ENCODE measurements around the gene CDC123. TPM values are rescaled to one million over a fixed set of nuclear protein-coding genes. Genes with fewer than 3 reads are reported as not detected.

The CDC123 gene
- total and polyA plus RNA-seq, 2 donors (not counting 3 experiments of a cell fraction or from before 2014, with no cell fraction given): 65.6 to 106 TPM

- Histone ChIP-seq H4K20me1 (replicated peaks; ENCODE audit: control insufficient read depth, extremely low read depth, insufficient read depth, low read length) (no peaks in the 10 kb centered on the region), H3K27me3 (ENCODE audit: control insufficient read depth in 2 of 2, insufficient read depth in 2 of 2, low read length in 2 of 2) (no peaks in the 10 kb centered on the region), H3K9me3 (replicated peaks; ENCODE audit: control insufficient read depth, insufficient read depth, low read length) (no peaks in the 10 kb centered on the region), H3K4me1 (ENCODE audit: control insufficient read depth, extremely low read depth, insufficient read depth, low read length) (no peaks in the 10 kb centered on the region), H3K27ac (ENCODE audit: insufficient read depth, low read depth, low read length) (no peak overlapping the region), H3K9ac (replicated peaks; ENCODE audit: extremely low read depth, insufficient read depth, low read length) (no peak overlapping the region), H2AFZ (ENCODE audit: low read depth, low read length) (no peak overlapping the region), H3K4me2 (ENCODE audit: insufficient read depth, low read length) (no peak overlapping the region), H3K9me1 (replicated peaks; ENCODE audit: control insufficient read depth, extremely low read depth, insufficient read depth, low read length) (no peaks in the 10 kb centered on the region), H3K4me3 (replicated peaks in 1 of 3; ENCODE audit: insufficient read depth in 1 of 3, low read depth in 1 of 3, low read length in 3 of 3) (no peak overlapping the region), H3K79me2 (ENCODE audit: control insufficient read depth, insufficient read depth, low read length) (no peaks in the 10 kb centered on the region), H3K36me3 (ENCODE audit: control insufficient read depth in 2 of 2, extremely low read depth in 1 of 2, insufficient read depth in 2 of 2, low read length in 2 of 2) (peaks cover 13 to 15% of the 10 kb centered on the region in 2 experiments)
- no peak for FAIRE-seq
- intact Hi-C loops (cut with micrococcal nuclease) (no loop called here), dilution Hi-C loops (cut with MboI; ENCODE audit: extremely low pct_ligation_motif_present, low sequenced_read_pairs) (no loop called here)
- ChIA-PET POLR2A (no interaction called here), CTCF (no interaction called here)
- BruUV-seq (replicated peaks): no TSS peak
- DNase-seq (ENCODE audit: low read depth, low spot score): no peak
- TF ChIP-seq FOS (IDR thresholded peaks at IDR 0.05; ENCODE audit: borderline replicate concordance, insufficient read depth, low read length): no peak
- no peak for TF ChIP-seq CTCF (IDR thresholded peaks at IDR 0.05; ENCODE audit: extremely low read depth in 1 of 2, insufficient read depth in 1 of 2, low read depth in 1 of 2, low read length in 2 of 2)
- TF ChIP-seq MYC (IDR thresholded peaks at IDR 0.05; ENCODE audit: low read depth, low read length): no peak
- no peak for TF ChIP-seq POLR2A (IDR thresholded peaks at IDR 0.05; ENCODE audit: low read depth, low read length)
Observed at GRCh38 chr10:12164085-12164484, 31.9 kb upstream of the CDC123 start.

GRCh38 chr10:12165036-12165435 is 31.0 kb upstream of the CDC123 start:
- intact Hi-C loops (cut with micrococcal nuclease): no loop called here
- FAIRE-seq (no peak), DNase-seq (ENCODE audit: low read depth, low spot score) (no peak)
- Histone ChIP-seq H3K9me1 (replicated peaks; ENCODE audit: control insufficient read depth, extremely low read depth, insufficient read depth, low read length) (no peaks in the 10 kb centered on the region), H3K4me3 (replicated peaks in 1 of 3; ENCODE audit: insufficient read depth in 1 of 3, low read depth in 1 of 3, low read length in 3 of 3) (no peak overlapping the region), H3K79me2 (ENCODE audit: control insufficient read depth, insufficient read depth, low read length) (no peaks in the 10 kb centered on the region), H3K4me1 (ENCODE audit: control insufficient read depth, extremely low read depth, insufficient read depth, low read length) (no peaks in the 10 kb centered on the region), H3K9ac (replicated peaks; ENCODE audit: extremely low read depth, insufficient read depth, low read length) (no peak overlapping the region), H3K27ac (ENCODE audit: insufficient read depth, low read depth, low read length) (no peak overlapping the region), H4K20me1 (replicated peaks; ENCODE audit: control insufficient read depth, extremely low read depth, insufficient read depth, low read length) (no peaks in the 10 kb centered on the region), H3K9me3 (replicated peaks; ENCODE audit: control insufficient read depth, insufficient read depth, low read length) (no peaks in the 10 kb centered on the region), H2AFZ (ENCODE audit: low read depth, low read length) (no peak overlapping the region), H3K4me2 (ENCODE audit: insufficient read depth, low read length) (no peak overlapping the region), H3K36me3 (ENCODE audit: control insufficient read depth in 2 of 2, extremely low read depth in 1 of 2, insufficient read depth in 2 of 2, low read length in 2 of 2) (peaks cover 16% of the 10 kb centered on the region in 2 experiments), H3K27me3 (ENCODE audit: control insufficient read depth in 2 of 2, insufficient read depth in 2 of 2, low read length in 2 of 2) (no peaks in the 10 kb centered on the region)
- CTCF ChIA-PET: no interaction called here
- TF ChIP-seq JUN (IDR thresholded peaks at IDR 0.05; ENCODE audit: borderline replicate concordance, insufficient read depth, insufficient read length, low read depth): no peak
- no peak for TF ChIP-seq EZH2 (IDR thresholded peaks at IDR 0.05; ENCODE audit: borderline replicate concordance, low read depth, low read length, severe bottlenecking)
- no peak for TF ChIP-seq CTCF (IDR thresholded peaks at IDR 0.05; ENCODE audit: extremely low read depth in 1 of 2, insufficient read depth in 1 of 2, low read depth in 1 of 2, low read length in 2 of 2)
- TF ChIP-seq FOS (IDR thresholded peaks at IDR 0.05; ENCODE audit: borderline replicate concordance, insufficient read depth, low read length): no peak
- TF ChIP-seq POLR2AphosphoS5 (IDR thresholded peaks at IDR 0.05; ENCODE audit: insufficient read depth, low read depth, low read length): no peak
- no peak for TF ChIP-seq MAX (IDR thresholded peaks at IDR 0.05; ENCODE audit: insufficient read depth, insufficient read length)
- no peak for TF ChIP-seq GATA2 (IDR thresholded peaks at IDR 0.05; ENCODE audit: insufficient read depth, insufficient read length, low read depth, low read length)
- TF ChIP-seq POLR2A (IDR thresholded peaks at IDR 0.05; ENCODE audit: low read depth, low read length): no peak
- no peak for TF ChIP-seq MYC (IDR thresholded peaks at IDR 0.05; ENCODE audit: low read depth, low read length)
- BruUV-seq (replicated peaks): no TSS peak
- POLR2A ChIA-PET: no interaction called here
- dilution Hi-C loops (cut with MboI; ENCODE audit: extremely low pct_ligation_motif_present, low sequenced_read_pairs): no loop called here

All from endothelial cell of umbilical vein (primary cell).